ENCODE data around the gene ZNF92. TPM values are rescaled to one million over a fixed set of nuclear protein-coding genes. Genes with fewer than 3 reads are reported as not detected.
"Not testable (repeated sequence)": the region's sequence is repeated elsewhere in the genome, so short reads cannot be mapped to it uniquely, and the experiment has no call there.

The ZNF92 gene
- total and polyA plus RNA-seq, 2 donors, result 3.0 to 30.6 TPM

DNA sequence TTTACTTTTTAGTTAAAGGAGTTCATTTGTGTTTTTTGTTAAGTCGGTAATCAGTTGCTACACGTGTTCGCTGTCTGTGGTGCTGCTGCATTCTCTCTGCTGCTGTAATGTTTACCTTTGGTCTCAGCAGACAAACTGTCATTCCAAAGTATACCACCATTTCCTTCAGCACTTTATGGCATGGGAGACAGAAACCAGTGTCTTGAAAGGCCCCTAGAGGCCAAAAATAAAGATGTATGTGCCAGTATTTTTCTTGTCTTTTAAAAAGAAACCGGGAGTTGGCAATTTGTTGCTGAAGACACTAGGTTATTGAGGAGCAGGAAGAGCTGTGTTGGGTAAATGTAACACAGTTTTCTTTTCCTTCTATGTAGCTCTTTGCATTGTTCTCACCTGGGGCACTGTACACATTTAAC lies 24.1 kb downstream of the ZNF92 start:
- Histone ChIP-seq H3K36me3 (ENCODE audit: insufficient read depth) (no peaks in the 10 kb centered on the region), H3K27ac (ENCODE audit: low read depth) (no peak overlapping the region), H3K4me3 (ENCODE audit: low read depth, low read length) (no peak overlapping the region), H3K4me1 (ENCODE audit: insufficient read depth) (no peaks in the 10 kb centered on the region)
- no peak for DNase-seq (ENCODE audit: extremely low spot score)
- 73% methylated on average over 4 of the region's 4 CpGs for WGBS

DNA sequence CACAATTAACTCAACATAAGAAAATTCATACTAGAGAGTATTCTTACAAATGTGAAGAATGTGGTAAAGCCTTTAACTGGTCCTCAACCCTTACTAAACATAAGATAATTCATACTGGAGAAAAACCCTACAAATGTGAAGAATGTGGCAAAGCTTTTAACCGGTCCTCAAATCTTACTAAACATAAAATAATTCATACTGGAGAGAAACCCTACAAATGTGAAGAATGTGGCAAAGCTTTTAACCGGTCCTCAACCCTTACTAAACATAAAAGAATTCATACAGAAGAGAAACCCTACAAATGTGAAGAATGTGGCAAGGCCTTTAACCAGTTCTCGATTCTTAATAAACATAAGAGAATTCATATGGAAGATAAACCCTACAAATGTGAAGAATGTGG lies 25.0 kb downstream of the ZNF92 start:
- not testable (repeated sequence) for H3K27ac ChIP-seq (ENCODE audit: low read depth); H3K36me3 ChIP-seq (ENCODE audit: insufficient read depth); H3K4me1 ChIP-seq (ENCODE audit: insufficient read depth); DNase-seq (ENCODE audit: extremely low spot score); H3K4me3 ChIP-seq (ENCODE audit: low read depth, low read length)
- 81% methylated on average over 3 of the region's 3 CpGs for WGBS

DNA sequence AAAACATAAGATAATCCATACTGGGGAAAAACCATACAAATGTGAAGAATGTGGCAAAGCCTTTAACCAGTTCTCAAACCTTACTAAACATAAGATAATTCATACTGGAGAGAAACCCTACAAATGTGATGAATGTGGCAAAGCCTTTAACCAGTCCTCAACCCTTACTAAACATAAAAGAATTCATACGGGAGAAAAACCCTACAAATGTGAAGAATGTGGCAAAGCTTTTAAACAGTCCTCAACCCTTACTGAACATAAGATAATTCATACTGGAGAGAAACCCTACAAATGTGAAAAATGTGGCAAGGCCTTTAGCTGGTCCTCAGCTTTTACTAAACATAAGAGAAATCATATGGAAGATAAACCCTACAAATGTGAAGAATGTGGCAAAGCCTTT lies 25.4 kb downstream of the ZNF92 start:
- not testable (repeated sequence) for H3K36me3 ChIP-seq (ENCODE audit: insufficient read depth); H3K4me3 ChIP-seq (ENCODE audit: low read depth, low read length); H3K27ac ChIP-seq (ENCODE audit: low read depth); H3K4me1 ChIP-seq (ENCODE audit: insufficient read depth); DNase-seq (ENCODE audit: extremely low spot score)
- 85% methylated on average over 1 of the region's 1 CpG for WGBS

DNA sequence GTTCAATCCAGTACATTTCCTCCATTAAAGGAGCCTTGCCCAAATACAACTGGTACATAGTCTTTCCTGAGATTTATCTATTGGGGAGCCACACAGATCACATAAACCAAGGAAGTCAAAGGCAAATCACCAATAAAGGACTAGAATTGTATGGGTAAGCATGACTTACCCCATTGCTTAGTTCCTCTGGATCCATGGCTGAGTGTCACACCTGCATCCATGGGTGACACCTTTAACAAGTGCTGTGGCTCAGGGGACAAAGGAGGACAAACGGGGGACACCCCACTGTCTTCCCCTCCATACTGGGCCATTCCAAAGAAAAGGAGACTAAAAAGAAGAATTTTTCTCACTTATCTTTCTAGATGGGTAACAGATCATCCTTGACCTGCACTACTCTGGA lies 30.4 kb downstream of the ZNF92 start:
- H3K36me3 ChIP-seq (ENCODE audit: insufficient read depth), result no peaks in the 10 kb centered on the region
- H3K27ac ChIP-seq (ENCODE audit: low read depth), result no peak overlapping the region
- 79% methylated on average over 1 of the region's 1 CpG for WGBS
- DNase-seq (ENCODE audit: extremely low spot score), result no peak
- no peaks in the 10 kb centered on the region for H3K4me1 ChIP-seq (ENCODE audit: insufficient read depth)
- no peak overlapping the region for H3K4me3 ChIP-seq (ENCODE audit: low read depth, low read length)

DNA sequence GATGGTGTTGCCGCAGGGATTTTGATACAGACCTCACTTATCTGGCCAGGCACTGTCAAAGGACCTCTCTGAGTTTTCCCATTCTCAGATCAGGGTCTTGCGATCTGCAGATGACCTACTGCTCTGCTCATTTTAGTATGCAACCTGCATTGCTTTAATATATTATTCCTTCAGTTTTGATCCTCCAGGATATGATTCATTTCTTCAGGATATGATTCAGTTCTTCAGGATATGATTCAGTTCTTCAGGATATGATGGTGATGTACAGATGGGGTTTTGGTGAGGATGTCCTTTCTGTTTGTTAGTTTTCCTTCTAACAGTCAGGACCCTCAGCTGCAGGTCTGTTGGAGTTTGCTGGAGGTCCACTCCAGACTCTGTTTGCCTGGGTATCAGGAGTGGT lies 33.1 kb downstream of the ZNF92 start:
- DNase-seq (ENCODE audit: extremely low spot score); H3K4me1 ChIP-seq (ENCODE audit: insufficient read depth); H3K27ac ChIP-seq (ENCODE audit: low read depth); H3K4me3 ChIP-seq (ENCODE audit: low read depth, low read length); H3K36me3 ChIP-seq (ENCODE audit: insufficient read depth): not testable (repeated sequence)
- WGBS, result 97% methylated on average over 2 of the region's 2 CpGs

DNA sequence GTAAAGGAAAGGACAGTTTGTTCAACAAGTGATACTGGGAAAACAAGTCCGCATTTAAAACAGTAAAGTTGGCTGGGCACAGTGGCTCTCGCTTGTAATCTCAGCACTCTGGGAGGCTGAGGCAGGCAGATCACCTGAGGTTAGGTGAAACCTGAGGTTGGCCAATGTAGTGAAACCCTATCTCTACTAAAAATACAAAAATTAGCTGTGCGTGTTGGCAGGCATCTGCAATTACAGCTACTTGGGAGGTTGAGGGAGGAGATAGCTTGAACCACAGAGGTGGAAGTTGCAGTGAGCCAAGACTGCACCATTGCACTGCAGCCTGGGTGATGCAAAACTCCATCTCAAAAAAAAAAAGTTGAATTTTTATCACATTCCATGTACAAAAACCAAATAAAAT lies 35.7 kb downstream of the ZNF92 start:
- no peaks in the 10 kb centered on the region for H3K36me3 ChIP-seq (ENCODE audit: insufficient read depth)
- no peak overlapping the region for H3K4me3 ChIP-seq (ENCODE audit: low read depth, low read length)
- H3K4me1 ChIP-seq (ENCODE audit: insufficient read depth), result no peaks in the 10 kb centered on the region
- no peak for DNase-seq (ENCODE audit: extremely low spot score)
- H3K27ac ChIP-seq (ENCODE audit: low read depth), result no peak overlapping the region
- WGBS, result 96% methylated on average over 3 of the region's 3 CpGs

DNA sequence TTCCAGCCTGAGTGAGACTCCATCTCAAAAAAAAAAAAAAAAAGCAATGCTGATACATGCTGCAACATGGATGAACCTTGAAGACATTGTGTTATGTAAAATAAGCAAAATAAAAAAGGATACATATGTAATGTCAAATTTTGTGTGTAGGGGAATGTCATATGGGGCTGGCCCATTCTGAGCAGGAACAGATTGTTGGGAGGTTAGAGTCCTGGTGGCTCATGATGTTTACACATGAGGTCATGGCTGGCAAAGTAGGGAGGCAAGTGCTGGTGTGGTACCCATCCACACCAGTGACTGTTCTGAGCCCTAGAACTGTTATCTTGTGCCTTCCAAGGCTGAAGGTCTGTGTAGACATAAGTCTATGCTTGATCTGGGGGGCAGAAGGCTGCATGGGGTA lies 37.6 kb downstream of the ZNF92 start:
- no peak overlapping the region for H3K27ac ChIP-seq (ENCODE audit: low read depth)
- H3K4me1 ChIP-seq (ENCODE audit: insufficient read depth), result no peaks in the 10 kb centered on the region
- no peak overlapping the region for H3K4me3 ChIP-seq (ENCODE audit: low read depth, low read length)
- no peak for DNase-seq (ENCODE audit: extremely low spot score)
- no peaks in the 10 kb centered on the region for H3K36me3 ChIP-seq (ENCODE audit: insufficient read depth)

DNA sequence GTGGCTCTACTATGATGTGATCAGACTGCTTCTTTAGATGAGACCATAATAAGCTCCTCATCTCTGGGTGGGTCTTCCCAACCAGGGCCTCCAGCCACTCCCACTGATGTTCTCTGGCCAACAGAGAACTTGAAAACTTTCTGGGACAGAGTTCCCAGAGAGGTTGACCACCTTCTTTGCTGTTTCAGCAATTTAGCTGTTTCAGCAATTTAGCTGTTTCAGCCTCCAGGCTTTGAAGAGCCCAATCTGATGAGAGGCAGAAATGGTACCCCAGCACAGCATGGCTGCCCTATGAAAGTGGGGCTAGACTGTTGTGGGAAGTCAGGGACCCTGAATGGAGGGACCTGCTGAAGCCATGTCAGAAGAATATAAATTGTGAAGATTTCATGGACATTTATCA lies 49.0 kb downstream of the ZNF92 start:
- no peak for DNase-seq (ENCODE audit: extremely low spot score)
- Histone ChIP-seq H3K4me1 (ENCODE audit: insufficient read depth) (no peaks in the 10 kb centered on the region), H3K36me3 (ENCODE audit: insufficient read depth) (no peaks in the 10 kb centered on the region), H3K4me3 (ENCODE audit: low read depth, low read length) (no peak overlapping the region), H3K27ac (ENCODE audit: low read depth) (no peak overlapping the region)

DNA sequence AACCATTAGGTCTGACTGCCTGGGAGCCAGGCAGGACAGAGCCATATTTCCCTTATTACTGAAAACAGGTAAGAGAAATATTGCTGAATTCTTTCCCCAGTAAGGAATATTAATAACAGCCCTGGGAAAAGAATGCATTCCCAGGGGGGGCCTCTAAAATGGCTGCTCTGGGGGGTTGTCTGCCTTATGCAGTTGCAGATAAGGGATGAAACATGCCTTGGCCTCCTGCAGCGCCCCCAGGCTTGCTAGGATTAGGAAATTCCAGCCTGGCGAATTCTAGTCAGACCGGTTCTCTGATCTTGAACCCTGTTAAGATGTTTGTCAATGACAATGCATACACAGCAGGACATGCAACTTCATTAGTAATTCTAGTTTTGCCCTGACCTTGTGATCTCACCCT lies 49.6 kb downstream of the ZNF92 start:
- WGBS, result 86% methylated on average over 3 of the region's 3 CpGs

DNA sequence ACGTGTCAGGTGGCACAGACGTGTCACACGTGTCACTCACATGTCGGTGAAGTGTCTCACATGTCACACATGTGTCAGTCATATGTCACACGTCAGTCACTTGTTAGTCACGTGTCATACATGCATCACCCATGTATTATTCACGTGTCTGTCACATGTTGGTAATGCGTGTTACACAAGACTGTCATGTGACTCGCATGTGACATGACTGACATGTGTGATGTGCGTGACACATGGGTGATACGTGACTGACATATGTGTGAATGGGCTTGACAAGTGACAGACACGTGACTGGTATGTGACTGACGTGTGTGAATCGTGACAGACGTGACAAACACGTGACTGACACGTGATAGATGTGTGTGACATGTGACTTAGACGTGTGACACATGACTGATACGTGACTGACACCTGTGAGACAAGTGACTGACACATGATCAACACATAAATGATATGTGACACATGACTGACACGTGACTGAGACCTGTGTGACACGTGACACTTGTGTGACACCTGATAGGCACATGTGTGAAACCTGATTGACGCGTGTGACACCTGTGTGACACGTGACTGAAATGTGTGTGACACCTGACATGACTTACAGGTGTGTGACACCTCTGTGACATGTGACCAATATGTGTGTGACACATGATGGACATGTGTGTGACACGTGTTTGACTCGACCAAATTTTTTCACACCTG lies 56.1 kb downstream of the ZNF92 start:
- no peak for DNase-seq (ENCODE audit: extremely low spot score)
- 89% methylated on average over 26 of the region's 26 CpGs for WGBS
- Histone ChIP-seq H3K4me3 (ENCODE audit: low read depth, low read length) (no peak overlapping the region), H3K4me1 (ENCODE audit: insufficient read depth) (no peaks in the 10 kb centered on the region), H3K27ac (ENCODE audit: low read depth) (no peak overlapping the region), H3K36me3 (ENCODE audit: insufficient read depth) (no peaks in the 10 kb centered on the region)

More for the DNA sequence above, 49.6 kb downstream of the ZNF92 start:
- not testable (repeated sequence) for DNase-seq (ENCODE audit: extremely low spot score); H3K4me1 ChIP-seq (ENCODE audit: insufficient read depth); H3K27ac ChIP-seq (ENCODE audit: low read depth); H3K36me3 ChIP-seq (ENCODE audit: insufficient read depth); H3K4me3 ChIP-seq (ENCODE audit: low read depth, low read length)

DNA sequence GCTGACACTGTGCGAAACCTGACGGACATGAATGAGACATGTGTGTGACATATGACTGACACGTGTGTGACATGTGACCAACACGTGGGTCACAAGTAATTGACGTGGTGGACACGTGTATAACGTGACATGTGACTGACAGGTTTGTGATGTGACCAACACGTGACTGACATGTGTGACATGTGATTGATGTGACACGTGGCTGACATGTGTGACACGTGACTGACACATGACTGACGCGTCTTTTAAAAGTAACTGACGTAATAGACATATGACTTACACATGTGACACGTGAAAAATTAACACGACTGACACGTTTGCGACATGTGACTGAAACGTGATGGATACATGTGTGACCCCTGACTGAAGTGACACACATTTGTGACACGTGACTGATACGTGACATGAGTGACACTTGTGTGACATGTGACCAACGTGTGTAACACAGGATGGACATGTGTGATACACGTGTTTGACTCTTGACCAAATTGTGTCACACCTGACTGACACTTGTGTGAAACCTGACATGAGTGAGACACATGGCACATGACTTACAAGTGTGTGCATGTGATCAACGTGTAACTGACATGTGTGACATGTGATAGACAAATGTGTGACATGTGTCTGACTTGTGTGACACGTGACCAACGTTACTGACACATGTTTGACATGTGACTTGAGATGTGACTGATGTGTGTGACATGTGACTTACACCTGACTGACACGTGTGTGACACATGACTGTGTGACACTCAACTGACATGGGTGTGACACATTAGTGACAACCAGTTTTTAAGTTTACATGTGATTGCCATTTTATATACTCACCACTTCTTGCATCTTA lies 56.9 kb downstream of the ZNF92 start:
- 94% methylated on average over 26 of the region's 26 CpGs for WGBS
- no peak overlapping the region for H3K27ac ChIP-seq (ENCODE audit: low read depth)
- no peak for DNase-seq (ENCODE audit: extremely low spot score)
- no peaks in the 10 kb centered on the region for H3K36me3 ChIP-seq (ENCODE audit: insufficient read depth)
- H3K4me3 ChIP-seq (ENCODE audit: low read depth, low read length), result no peak overlapping the region
- no peaks in the 10 kb centered on the region for H3K4me1 ChIP-seq (ENCODE audit: insufficient read depth)

DNA sequence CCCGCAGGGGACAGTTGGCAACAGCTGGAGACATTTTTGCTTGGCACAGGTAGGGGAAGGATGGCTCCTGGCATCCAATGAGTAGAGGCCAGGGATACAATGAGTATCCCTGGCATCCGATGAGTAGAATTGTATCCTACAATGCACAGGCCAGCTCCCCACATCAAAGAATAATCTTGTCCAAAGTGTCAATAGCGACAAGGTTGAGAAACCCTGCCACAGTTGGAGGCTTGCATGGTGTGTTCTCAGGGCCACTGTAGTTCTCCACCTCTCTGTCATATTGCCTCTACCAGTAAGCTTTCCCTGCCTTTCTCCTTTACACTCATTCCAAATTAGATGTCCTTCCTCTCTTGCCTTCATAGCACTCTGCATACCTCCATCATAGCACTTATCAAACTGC lies 60.7 kb downstream of the ZNF92 start:
- H3K4me3 ChIP-seq (ENCODE audit: low read depth, low read length), result no peak overlapping the region
- H3K36me3 ChIP-seq (ENCODE audit: insufficient read depth), result no peaks in the 10 kb centered on the region
- H3K4me1 ChIP-seq (ENCODE audit: insufficient read depth), result no peaks in the 10 kb centered on the region
- H3K27ac ChIP-seq (ENCODE audit: low read depth), result no peak overlapping the region
- 75% methylated on average over 3 of the region's 3 CpGs for WGBS
- no peak for DNase-seq (ENCODE audit: extremely low spot score)

DNA sequence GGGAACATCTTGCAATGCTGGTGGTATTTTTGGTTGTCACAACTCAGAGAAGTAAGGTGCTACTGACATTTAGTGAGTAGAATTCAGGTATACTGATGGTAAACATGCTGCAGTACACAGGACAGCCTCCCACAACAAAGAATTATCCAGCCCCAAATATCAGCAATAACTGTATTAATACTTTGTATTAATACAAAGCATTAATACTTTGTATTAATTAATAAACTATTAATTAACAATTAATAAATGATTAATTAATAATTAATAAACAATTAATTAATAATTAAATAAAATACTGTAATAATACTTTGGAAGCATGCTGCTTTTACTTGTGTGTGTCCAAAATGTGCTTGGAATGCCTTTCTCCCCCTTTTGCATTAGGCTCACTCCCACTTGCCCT lies 62.5 kb downstream of the ZNF92 start:
- no peaks in the 10 kb centered on the region for H3K4me1 ChIP-seq (ENCODE audit: insufficient read depth)
- no peaks in the 10 kb centered on the region for H3K36me3 ChIP-seq (ENCODE audit: insufficient read depth)
- no peak overlapping the region for H3K4me3 ChIP-seq (ENCODE audit: low read depth, low read length)
- no peak for DNase-seq (ENCODE audit: extremely low spot score)
- no peak overlapping the region for H3K27ac ChIP-seq (ENCODE audit: low read depth)

DNA sequence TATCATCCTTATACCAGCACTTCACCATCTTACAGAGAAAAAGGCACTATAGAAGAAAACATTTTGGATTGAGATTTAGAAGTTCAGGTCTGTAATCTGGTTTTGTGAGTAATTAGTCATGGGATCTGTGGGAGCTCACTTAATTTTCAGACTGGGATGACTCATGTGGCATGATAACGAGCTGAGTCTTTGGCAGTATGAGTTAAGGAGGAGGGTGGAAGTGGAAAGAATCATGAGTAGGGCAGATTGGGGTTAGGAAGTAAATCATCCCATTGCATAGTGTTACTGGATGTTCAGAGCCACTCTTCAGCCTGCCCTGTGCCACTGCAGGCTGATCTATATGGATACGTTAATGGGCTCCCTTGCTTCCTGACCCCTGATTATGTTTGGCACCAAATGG lies 64.9 kb downstream of the ZNF92 start:
- WGBS, result 43% methylated on average over 2 of the region's 2 CpGs
- no peak for DNase-seq (ENCODE audit: extremely low spot score)
- H3K4me1 ChIP-seq (ENCODE audit: insufficient read depth), result no peaks in the 10 kb centered on the region
- H3K27ac ChIP-seq (ENCODE audit: low read depth), result no peak overlapping the region
- H3K4me3 ChIP-seq (ENCODE audit: low read depth, low read length), result no peak overlapping the region
- no peaks in the 10 kb centered on the region for H3K36me3 ChIP-seq (ENCODE audit: insufficient read depth)
